ENCODE data around the gene TDP1.

- TF ChIP-seq CTCF (conservative IDR thresholded peaks at IDR 0.05; ENCODE audit: low read depth, low read length) (no peak), RAD21 (IDR thresholded peaks at IDR 0.05; ENCODE audit: low read length) (no peak), CEBPB (IDR thresholded peaks at IDR 0.05; ENCODE audit: low read depth, low read length) (no peak), RFX5 (IDR thresholded peaks at IDR 0.05; ENCODE audit: low read depth, low read length) (no peak)
Observed at GRCh38 chr14:90072350-90072749, 116.6 kb downstream of the TDP1 start.
